GM06990 (cell line): Measurements from ENCODE around the gene AUH.

Experiments used
- DNase-seq: peaks from one replicate; pipeline ENCODE4 v3.0.0-alpha.2; 2011; ENCODE audit not compliant: insufficient read length; ENCODE audit errors: extremely low read depth
- H3K27me3 ChIP-seq: replicated peaks from 2 replicates; pipeline ENCODE4 v1.6.0; 2011; ENCODE audit warnings: low read length; ENCODE audit not compliant: control insufficient read depth, insufficient read depth
- H3K36me3 ChIP-seq: 2 replicates; pipeline ENCODE4 v1.5.1; 2011; ENCODE audit warnings: low read length; ENCODE audit not compliant: control insufficient read depth, insufficient read depth
- H3K4me3 ChIP-seq: replicated peaks from 2 replicates; pipeline ENCODE4 v1.5.1; 2011; ENCODE audit warnings: low read depth, mild to moderate bottlenecking, control low read depth, low read length
- TF ChIP-seq, protein P1 (sequence below): IDR thresholded peaks from 2 replicates; pipeline ENCODE4 v1.5.1; 2011; ENCODE audit warnings: low read length, control low read depth, mild to moderate bottlenecking, inconsistent platforms; ENCODE audit not compliant: insufficient read depth, poor library complexity, severe bottlenecking

The AUH gene

DNA sequence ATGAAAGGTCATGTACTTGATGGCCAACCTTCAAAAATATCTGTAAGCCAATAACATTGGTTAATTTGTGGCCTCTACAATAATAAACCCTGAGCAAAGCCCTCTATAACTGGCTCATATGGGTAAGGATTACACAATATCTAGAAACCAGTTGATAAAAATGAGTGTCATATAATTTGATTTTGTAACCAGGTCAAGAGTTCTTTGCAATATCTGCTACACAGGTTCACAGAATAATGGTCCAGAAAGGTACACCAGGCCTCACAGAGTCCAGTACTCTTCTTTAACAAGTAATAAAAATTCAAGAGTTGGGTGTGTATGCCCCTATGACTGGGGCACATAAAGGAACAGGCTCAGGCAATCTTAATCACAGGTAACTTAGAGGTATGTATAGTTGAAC is 95.3 kb downstream of the AUH start:
- no peak for DNase-seq
- Histone ChIP-seq H3K4me3 (no peak overlapping the region), H3K36me3 (no peaks in the 10 kb centered on the region), H3K27me3 (no peaks in the 10 kb centered on the region)
- TF ChIP-seq, protein P1, sequence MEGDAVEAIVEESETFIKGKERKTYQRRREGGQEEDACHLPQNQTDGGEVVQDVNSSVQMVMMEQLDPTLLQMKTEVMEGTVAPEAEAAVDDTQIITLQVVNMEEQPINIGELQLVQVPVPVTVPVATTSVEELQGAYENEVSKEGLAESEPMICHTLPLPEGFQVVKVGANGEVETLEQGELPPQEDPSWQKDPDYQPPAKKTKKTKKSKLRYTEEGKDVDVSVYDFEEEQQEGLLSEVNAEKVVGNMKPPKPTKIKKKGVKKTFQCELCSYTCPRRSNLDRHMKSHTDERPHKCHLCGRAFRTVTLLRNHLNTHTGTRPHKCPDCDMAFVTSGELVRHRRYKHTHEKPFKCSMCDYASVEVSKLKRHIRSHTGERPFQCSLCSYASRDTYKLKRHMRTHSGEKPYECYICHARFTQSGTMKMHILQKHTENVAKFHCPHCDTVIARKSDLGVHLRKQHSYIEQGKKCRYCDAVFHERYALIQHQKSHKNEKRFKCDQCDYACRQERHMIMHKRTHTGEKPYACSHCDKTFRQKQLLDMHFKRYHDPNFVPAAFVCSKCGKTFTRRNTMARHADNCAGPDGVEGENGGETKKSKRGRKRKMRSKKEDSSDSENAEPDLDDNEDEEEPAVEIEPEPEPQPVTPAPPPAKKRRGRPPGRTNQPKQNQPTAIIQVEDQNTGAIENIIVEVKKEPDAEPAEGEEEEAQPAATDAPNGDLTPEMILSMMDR = no peak

DNA sequence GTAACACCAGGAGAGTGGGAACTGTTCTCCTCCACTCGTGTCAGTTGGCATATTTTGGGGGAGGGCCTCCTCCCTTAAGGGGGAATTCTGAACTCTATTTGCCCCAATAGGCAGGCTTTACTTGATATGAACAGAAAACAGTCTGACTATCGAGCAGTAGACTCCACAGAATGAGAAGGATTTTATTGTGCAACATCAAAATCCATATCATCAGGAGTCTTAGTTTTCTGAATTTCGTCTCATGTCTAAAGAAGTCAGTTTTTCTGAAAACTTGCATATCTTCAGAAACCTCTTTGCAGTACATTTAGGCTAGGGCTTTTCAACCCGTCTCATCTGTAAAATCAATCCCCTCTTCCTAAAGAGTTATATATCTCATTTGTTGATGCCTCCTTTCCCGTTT is 96.2 kb downstream of the AUH start:
- no peak overlapping the region for H3K4me3 ChIP-seq
- H3K27me3 ChIP-seq = no peaks in the 10 kb centered on the region
- no peak for DNase-seq
- TF ChIP-seq, protein P1 = no peak
- no peaks in the 10 kb centered on the region for H3K36me3 ChIP-seq

DNA sequence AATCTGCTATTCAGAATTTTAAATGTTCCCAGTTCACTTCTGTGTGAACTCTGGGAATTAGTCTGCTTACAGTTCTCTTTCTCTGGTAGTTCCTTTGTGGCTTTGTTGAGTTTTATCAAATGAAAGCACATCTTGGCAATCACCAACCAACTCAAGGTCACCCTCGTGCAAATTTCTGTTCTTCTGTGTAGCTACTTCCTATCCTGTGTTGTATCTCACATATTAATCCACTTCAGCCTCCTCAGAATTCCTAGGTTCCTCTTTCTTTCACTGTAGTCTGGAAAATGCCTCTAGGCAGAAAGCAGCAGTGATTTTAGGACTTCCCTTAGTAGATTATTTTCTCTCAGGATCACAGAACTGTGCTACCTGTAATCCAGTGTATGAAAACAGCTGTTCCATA is 100.3 kb downstream of the AUH start:
- H3K27me3 ChIP-seq = no peaks in the 10 kb centered on the region
- DNase-seq = no peak
- TF ChIP-seq, protein P1 = no peak
- H3K4me3 ChIP-seq = no peak overlapping the region
- H3K36me3 ChIP-seq = no peaks in the 10 kb centered on the region

DNA sequence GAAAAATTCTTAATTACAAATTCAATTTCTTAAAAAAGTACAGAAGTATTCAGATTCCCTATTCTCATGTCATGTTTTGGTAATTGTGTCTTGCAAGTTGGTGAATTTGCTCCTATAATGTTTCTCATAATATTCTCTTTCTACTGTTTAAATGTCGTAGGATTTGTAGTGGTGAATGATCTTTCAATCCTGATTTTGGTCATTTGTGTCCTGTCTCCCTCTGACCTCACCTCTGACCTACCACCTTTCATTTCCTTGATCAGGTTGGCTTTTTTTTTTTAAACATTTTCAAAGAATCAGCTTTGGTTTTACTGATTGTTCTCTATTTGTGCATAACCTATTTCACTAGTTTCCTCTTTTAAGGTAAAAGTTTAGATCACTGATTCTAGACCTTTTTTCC is 102.6 kb downstream of the AUH start:
- Histone ChIP-seq H3K4me3 (no peak overlapping the region), H3K27me3 (no peaks in the 10 kb centered on the region), H3K36me3 (no peaks in the 10 kb centered on the region)
- TF ChIP-seq, protein P1 = no peak
- no peak for DNase-seq

DNA sequence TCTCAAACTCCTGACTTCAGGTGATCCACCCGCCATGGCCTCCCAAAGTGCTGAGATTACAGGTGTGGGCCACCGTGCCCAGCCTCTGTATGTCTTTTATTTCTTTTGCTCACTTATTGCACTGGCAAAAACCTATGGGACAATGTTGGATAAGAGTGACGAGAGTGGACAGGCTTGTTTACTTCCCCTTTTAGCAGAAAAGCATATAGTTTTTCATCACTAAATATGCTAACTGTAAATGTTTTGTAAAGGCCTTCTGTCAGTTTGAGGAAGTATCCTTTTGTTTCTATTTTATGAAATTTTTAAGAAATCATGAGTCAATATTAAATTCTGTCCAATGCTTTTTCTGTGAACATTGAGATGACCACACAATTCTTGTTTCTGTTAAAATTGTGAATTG is 103.3 kb downstream of the AUH start:
- no peak for DNase-seq
- no peaks in the 10 kb centered on the region for H3K27me3 ChIP-seq
- H3K4me3 ChIP-seq = no peak overlapping the region
- TF ChIP-seq, protein P1 = no peak
- H3K36me3 ChIP-seq = no peaks in the 10 kb centered on the region

DNA sequence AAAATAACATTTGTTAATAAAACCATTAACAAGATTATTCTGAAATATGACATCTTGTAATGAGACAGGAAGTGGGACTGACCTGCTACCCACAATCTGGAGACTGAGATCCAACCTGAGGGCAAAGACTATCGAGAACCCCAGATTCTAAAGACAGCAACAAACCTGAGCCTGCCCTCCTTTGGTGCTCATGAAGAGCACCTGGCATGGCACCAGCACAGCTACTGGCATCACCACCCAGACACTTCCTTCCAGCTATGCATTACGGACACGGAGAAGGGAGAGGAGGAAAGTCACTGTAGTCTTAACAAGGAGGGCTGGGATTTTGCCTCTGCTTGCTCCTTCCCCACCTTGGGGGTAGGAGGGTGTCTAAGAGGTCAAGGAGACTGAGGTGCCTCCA is 105.5 kb downstream of the AUH start:
- Histone ChIP-seq H3K36me3 (no peaks in the 10 kb centered on the region), H3K4me3 (no peak overlapping the region), H3K27me3 (no peaks in the 10 kb centered on the region)
- DNase-seq = no peak
- TF ChIP-seq, protein P1 = no peak
